Mucosa of descending colon (tissue), 3 donors: ENCODE data around the gene DUS4L. TPM values are rescaled to one million over a fixed set of nuclear protein-coding genes. Genes with fewer than 3 reads are reported as not detected.

Source experiments
- ATAC-seq: fragments of 200-7000 bp; cut with Tn5 transposase; one replicate; pipeline ENCODE4 v1.9.1; 2020; ENCODE audit warnings: mild to moderate bottlenecking, moderate library complexity
- DNase-seq, 3 donors: peaks; one replicate each; pipeline ENCODE4 v3.0.0-alpha.2; 2020
- H3K36me3 ChIP-seq: fragments of 200-600 bp; one replicate; pipeline ENCODE4 v1.8.0; 2021; ENCODE audit warnings: low read depth, mild to moderate bottlenecking
- H3K4me1 ChIP-seq: fragments of 200-600 bp; one replicate; pipeline ENCODE4 v1.8.0; 2021; ENCODE audit warnings: low read depth, mild to moderate bottlenecking
- H3K4me3 ChIP-seq: fragments of 200-600 bp; one replicate; pipeline ENCODE4 v1.8.0; 2021; ENCODE audit warnings: mild to moderate bottlenecking
- H3K9me3 ChIP-seq: fragments of 200-600 bp; one replicate; pipeline ENCODE4 v1.8.0; 2021; ENCODE audit warnings: mild to moderate bottlenecking
- CTCF ChIP-seq: fragments of 200-600 bp; IDR thresholded peaks from one replicate; pipeline ENCODE4 v1.8.0; 2022; ENCODE audit warnings: antibody characterized with exemption, mild to moderate bottlenecking
- intact Hi-C, 2 donors: fragments of 100-400 bp; cut with DNase I in 1 of 2; cut with micrococcal nuclease in 1 of 2; formaldehyde crosslinking; loops; one replicate each; pipeline versions ENCODE4 v1.11.0 to v1.11.1; 2022; cut with DNase I, micrococcal nuclease
- total RNA-seq, 3 donors: library from RNA; stranded (reverse); fragmentation: NEBNext Ultra II Directional in 2 of 3; extraction: Animal tissue kit (Norgen Biotek cat#: 25700) in 2 of 3; gene quantifications; one replicate each; pipeline versions ENCODE4 v1.2.1 to v1.2.4, GENCODE V29; 2021 to 2023
- donor health status: DM: no; HTN: no; CAD: no; lungs with moderate emphysema.
- donor health status: DM: no; HTN: no; CAD: no.
- donor health status: DM: no; HTN: yes; CAD: no.

DUS4L gene
- total RNA-seq, 3 donors from 2014 or later: 5.2 to 7.0 (median 7.0) TPM

GRCh38 chr7:107622429-107622828 is 58.7 kb downstream of the DUS4L start:
- Histone ChIP-seq H3K4me3 (no peak overlapping the region), H3K36me3 (no peaks in the 10 kb centered on the region), H3K4me1 (no peaks in the 10 kb centered on the region), H3K9me3 (no peaks in the 10 kb centered on the region)
- DNase-seq: no peak
- peak; percentile 87 for ATAC-seq
- intact Hi-C loops: no loop called here
- TF ChIP-seq CTCF: no peak

GRCh38 chr7:107622894-107623293 is 59.1 kb downstream of the DUS4L start:
- peak; percentile 80 for ATAC-seq
- no peaks in the 10 kb centered on the region for H3K36me3 ChIP-seq
- intact Hi-C loops: no loop called here
- no peaks in the 10 kb centered on the region for H3K4me1 ChIP-seq
- TF ChIP-seq CTCF: no peak
- H3K9me3 ChIP-seq: no peaks in the 10 kb centered on the region
- peak in 1 of 3 donors; percentile 17 for DNase-seq
- H3K4me3 ChIP-seq: no peak overlapping the region

GRCh38 chr7:107627002-107627401 is 63.2 kb downstream of the DUS4L start:
- Histone ChIP-seq H3K9me3 (no peaks in the 10 kb centered on the region), H3K4me3 (no peak overlapping the region), H3K4me1 (no peaks in the 10 kb centered on the region), H3K36me3 (no peaks in the 10 kb centered on the region)
- no peak for TF ChIP-seq CTCF
- ATAC-seq (no peak), DNase-seq (no peak)
- intact Hi-C loops: no loop called here

Other genes starting within 250 kb of the DUS4L start
- gene GPR22, start 93.9 kb upstream of the DUS4L start, total RNA-seq: under 1 TPM in 1 of 3 donors, not detected in 2; 0.44 TPM
- gene COG5, start 51 bp upstream of the DUS4L start, total RNA-seq: 10 to 100 TPM; 46.8 to 56.4 (median 47.7) TPM
- gene BCAP29, start 16.3 kb downstream of the DUS4L start, total RNA-seq: 10 to 100 TPM; 51.7 to 73.8 (median 66.6) TPM
- 1 to 10 TPM in 1 of 3 donors, under 1 TPM in 2; 0.48 to 1.4 (median 0.57) TPM for gene SLC26A4, start 96.9 kb downstream of the DUS4L start, total RNA-seq
- 10 to 100 TPM; 24.1 to 28.9 (median 25.4) TPM for gene CBLL1, start 180.2 kb downstream of the DUS4L start, total RNA-seq
- gene SLC26A3, start 239.3 kb downstream of the DUS4L start, total RNA-seq: 1,000 to 10,000 TPM; 1,687 to 3,849 (median 2,946) TPM